Measurements from ENCODE around the gene BEND5.

BEND5 gene

DNA sequence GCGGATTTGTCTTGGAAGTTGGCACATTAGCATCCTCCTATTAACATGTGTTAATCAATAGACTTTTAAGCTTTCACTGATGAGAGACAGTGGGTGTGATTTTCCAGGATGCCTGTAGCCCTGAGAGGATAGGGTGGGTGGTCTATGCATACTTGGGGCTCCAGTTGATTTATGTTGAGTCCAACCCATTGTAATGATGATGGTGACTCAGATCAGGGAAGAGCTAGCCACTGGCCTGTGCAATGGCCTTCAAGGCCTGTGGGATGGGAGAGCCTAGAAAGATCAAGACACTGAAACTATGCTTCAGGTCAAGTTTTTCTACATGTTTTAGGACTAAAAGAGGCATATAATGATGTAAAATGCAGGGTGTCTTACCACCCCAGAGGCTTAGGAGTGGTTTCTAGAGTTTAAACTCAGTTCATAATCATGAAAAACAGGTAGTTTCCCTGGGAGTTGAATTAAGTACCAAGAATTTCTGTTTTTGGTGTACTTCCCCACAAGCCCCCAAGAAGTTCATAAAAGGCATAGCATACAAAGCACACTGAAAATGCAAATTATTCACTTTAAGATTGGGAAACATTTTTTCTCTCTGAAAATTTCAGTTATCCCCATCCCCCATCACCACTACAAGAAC, 19.9 kb downstream of the BEND5 start:
- DNase-seq (ENCODE audit: low read depth) = no peak
- TF ChIP-seq, protein P1, sequence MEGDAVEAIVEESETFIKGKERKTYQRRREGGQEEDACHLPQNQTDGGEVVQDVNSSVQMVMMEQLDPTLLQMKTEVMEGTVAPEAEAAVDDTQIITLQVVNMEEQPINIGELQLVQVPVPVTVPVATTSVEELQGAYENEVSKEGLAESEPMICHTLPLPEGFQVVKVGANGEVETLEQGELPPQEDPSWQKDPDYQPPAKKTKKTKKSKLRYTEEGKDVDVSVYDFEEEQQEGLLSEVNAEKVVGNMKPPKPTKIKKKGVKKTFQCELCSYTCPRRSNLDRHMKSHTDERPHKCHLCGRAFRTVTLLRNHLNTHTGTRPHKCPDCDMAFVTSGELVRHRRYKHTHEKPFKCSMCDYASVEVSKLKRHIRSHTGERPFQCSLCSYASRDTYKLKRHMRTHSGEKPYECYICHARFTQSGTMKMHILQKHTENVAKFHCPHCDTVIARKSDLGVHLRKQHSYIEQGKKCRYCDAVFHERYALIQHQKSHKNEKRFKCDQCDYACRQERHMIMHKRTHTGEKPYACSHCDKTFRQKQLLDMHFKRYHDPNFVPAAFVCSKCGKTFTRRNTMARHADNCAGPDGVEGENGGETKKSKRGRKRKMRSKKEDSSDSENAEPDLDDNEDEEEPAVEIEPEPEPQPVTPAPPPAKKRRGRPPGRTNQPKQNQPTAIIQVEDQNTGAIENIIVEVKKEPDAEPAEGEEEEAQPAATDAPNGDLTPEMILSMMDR (IDR thresholded peaks at IDR 0.05; ENCODE audit: low read depth, low read length) = no peak
- no peak for TF ChIP-seq MYC (IDR thresholded peaks at IDR 0.05; ENCODE audit: low read depth, low read length)

DNA sequence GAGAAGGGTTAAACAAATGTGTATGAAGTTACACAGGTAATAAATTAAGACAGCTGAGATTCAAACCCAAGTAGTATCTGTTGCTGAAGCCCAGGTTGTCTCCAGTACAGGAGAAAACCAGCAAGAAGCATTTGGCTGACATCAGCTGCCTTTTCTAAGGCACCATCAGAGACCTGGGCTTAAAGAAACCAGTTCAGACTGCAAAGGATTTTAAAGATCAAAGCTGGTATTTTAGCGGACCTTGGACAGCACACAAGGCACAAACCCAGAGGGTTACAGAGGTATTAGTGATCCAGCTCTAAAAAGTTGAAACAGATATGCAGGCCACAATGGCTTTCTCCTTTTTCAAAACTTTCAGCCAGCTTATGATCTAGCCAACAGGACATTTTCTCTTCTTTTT, 23.4 kb downstream of the BEND5 start:
- DNase-seq (ENCODE audit: low read depth) = no peak
- no peak for TF ChIP-seq POLR2A (IDR thresholded peaks at IDR 0.05; ENCODE audit: extremely low read depth, insufficient read length)
- TF ChIP-seq MYC (IDR thresholded peaks at IDR 0.05; ENCODE audit: low read depth, low read length) = no peak
- TF ChIP-seq, protein P1 (IDR thresholded peaks at IDR 0.05; ENCODE audit: low read depth, low read length) = no peak
- TF ChIP-seq, protein P2, sequence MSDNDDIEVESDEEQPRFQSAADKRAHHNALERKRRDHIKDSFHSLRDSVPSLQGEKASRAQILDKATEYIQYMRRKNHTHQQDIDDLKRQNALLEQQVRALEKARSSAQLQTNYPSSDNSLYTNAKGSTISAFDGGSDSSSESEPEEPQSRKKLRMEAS (IDR thresholded peaks at IDR 0.05; ENCODE audit: low read depth, low read length) = no peak
- H3K4me3 ChIP-seq (ENCODE audit: low read depth, low read length) = no peak overlapping the region

More for the DNA sequence above, 19.9 kb downstream of the BEND5 start:
- no peak overlapping the region for H3K4me3 ChIP-seq (ENCODE audit: low read depth, low read length)

DNA sequence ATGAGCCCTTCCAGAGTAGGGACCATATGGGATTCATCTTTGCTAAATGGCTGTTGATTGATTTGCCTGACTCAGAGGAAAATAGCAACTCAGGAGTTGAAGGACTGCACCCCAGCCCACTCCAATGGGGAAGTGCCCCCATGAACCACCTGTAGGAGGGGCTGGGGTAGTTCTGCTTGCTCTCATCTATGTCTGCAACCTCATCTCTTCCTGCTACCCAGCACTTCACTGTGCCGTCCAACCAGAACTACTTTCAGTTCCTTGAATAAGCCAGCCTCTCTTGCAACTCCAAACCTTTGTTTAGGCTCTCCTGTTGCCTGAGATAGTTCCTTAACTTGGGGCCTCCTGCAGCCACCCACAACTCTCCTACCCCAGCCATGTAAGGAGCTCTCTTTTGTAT, 26.6 kb downstream of the BEND5 start:
- H3K4me3 ChIP-seq (ENCODE audit: low read depth, low read length) = no peak overlapping the region
- DNase-seq (ENCODE audit: low read depth) = peak; percentile 33
- TF ChIP-seq, protein P2 (IDR thresholded peaks at IDR 0.05; ENCODE audit: low read depth, low read length) = no peak
- TF ChIP-seq, protein P1 (IDR thresholded peaks at IDR 0.05; ENCODE audit: low read depth, low read length) = no peak
- TF ChIP-seq POLR2A (IDR thresholded peaks at IDR 0.05; ENCODE audit: extremely low read depth, insufficient read length) (no peak), MYC (IDR thresholded peaks at IDR 0.05; ENCODE audit: low read depth, low read length) (no peak)

DNA sequence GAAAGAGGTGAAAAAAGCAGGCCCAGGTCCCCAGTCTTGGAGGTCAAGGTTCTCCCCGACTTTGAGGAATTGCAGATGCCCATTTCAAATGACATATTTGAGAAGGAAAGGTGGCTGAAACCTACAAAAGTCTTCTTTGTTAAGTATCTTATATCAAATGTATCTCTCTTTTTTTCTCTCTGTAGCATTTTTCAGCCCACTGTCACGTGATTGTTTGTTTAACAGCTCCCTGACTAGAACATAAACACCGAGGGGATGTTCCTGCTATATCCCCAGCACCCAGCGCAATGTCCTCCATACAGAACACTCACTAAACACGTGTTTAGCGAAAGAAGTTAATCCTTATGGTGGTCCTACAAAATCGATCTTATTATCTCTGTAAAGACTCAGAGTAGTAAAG, 27.6 kb downstream of the BEND5 start:
- DNase-seq (ENCODE audit: low read depth) = no peak
- H3K4me3 ChIP-seq (ENCODE audit: low read depth, low read length) = no peak overlapping the region

DNA sequence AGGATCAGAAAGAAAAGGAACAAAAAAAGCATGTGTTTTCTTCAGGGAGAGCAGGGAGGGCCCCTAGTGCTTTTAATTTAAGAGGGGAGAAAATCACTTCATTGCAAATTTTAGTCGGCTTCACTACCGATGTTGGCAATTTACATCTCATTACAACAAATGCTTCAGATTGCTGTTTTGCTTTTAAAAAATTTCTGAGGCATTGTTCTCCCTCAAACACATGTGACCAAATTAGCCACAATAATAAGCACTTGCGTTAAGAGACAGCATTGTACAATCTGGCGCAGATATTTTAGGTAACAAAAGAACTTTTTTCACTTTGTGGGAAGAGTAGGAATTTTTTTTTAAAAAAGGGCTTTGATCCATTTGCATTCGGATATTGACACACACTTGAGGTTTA, 29.8 kb downstream of the BEND5 start:
- DNase-seq (ENCODE audit: low read depth) = no peak
- TF ChIP-seq, protein P2 (IDR thresholded peaks at IDR 0.05; ENCODE audit: low read depth, low read length) = no peak
- TF ChIP-seq POLR2A (IDR thresholded peaks at IDR 0.05; ENCODE audit: extremely low read depth, insufficient read length) (no peak), MYC (IDR thresholded peaks at IDR 0.05; ENCODE audit: low read depth, low read length) (no peak)
- TF ChIP-seq, protein P1 (IDR thresholded peaks at IDR 0.05; ENCODE audit: low read depth, low read length) = no peak

More for the DNA sequence above, 27.6 kb downstream of the BEND5 start:
- TF ChIP-seq, protein P1 (IDR thresholded peaks at IDR 0.05; ENCODE audit: low read depth, low read length) = no peak
- TF ChIP-seq, protein P2 (IDR thresholded peaks at IDR 0.05; ENCODE audit: low read depth, low read length) = no peak

DNA sequence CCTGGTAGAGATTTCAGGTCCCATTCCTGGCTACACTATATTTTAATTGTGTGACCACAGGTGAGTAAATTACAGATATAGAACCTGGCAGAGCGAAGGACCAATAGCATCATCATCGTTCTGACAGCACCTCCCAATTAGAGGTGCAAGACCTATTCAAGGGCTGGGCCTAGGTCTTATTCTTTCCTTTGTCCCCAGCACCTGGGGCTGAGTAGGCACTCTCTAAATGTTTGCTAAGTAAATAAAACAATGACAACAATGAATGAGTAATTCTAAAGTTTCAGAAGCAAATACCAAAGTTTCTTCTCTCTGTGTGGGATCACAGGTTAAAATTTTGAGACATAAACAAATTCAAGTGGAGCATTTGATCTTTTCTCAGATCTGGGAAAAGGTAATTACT, 32.7 kb downstream of the BEND5 start:
- DNase-seq (ENCODE audit: low read depth) = no peak
- TF ChIP-seq MYC (IDR thresholded peaks at IDR 0.05; ENCODE audit: low read depth, low read length) = no peak
- TF ChIP-seq, protein P1 (IDR thresholded peaks at IDR 0.05; ENCODE audit: low read depth, low read length) = no peak
- no peak for TF ChIP-seq POLR2A (IDR thresholded peaks at IDR 0.05; ENCODE audit: extremely low read depth, insufficient read length)
- TF ChIP-seq, protein P2 (IDR thresholded peaks at IDR 0.05; ENCODE audit: low read depth, low read length) = no peak
- H3K4me3 ChIP-seq (ENCODE audit: low read depth, low read length) = no peak overlapping the region

More for the DNA sequence above, 29.8 kb downstream of the BEND5 start:
- H3K4me3 ChIP-seq (ENCODE audit: low read depth, low read length) = no peak overlapping the region
